CD4-positive, CD25-positive, alpha-beta regulatory T cell (primary cell): ENCODE results near the gene MRPL28. TPM values are rescaled to one million over a fixed set of nuclear protein-coding genes. Genes with fewer than 3 reads are reported as not detected.
"Not testable (repeated sequence)": the region's sequence is repeated elsewhere in the genome, so short reads cannot be mapped to it uniquely, and the experiment has no call there.

Source experiments
- ATAC-seq, 2 donors: fragments of 150-1000 bp; cut with Tn5 transposase; one replicate each; pipeline ENCODE4 v1.10.0; 2021; ENCODE audit warnings: low read depth in 2 of 2, moderate number of reproducible peaks in 2 of 2, moderate library complexity in 1 of 2
- DNase-seq, 3 donors: peaks; one replicate each; pipeline versions ENCODE4 v3.0.0 to v3.0.0-alpha.2; 2012 to 2022; ENCODE audit warnings: mixed read lengths in 1 of 3
- H3K27ac ChIP-seq: one replicate; pipeline ENCODE4 v1.7.0; 2013; ENCODE audit warnings: mild to moderate bottlenecking, low read length; ENCODE audit not compliant: insufficient read depth, poor library complexity, severe bottlenecking
- H3K27me3 ChIP-seq: one replicate; pipeline ENCODE4 v1.7.0; 2013; ENCODE audit warnings: low read length; ENCODE audit not compliant: control insufficient read depth, insufficient read depth
- H3K36me3 ChIP-seq: one replicate; pipeline ENCODE4 v1.7.0; 2013; ENCODE audit warnings: mild to moderate bottlenecking, low read length, moderate library complexity; ENCODE audit not compliant: control insufficient read depth, insufficient read depth
- H3K4me1 ChIP-seq: 2 replicates; pipeline ENCODE4 v1.7.0; 2013; ENCODE audit warnings: mild to moderate bottlenecking, low read length; ENCODE audit not compliant: insufficient read depth, control insufficient read depth, poor library complexity, severe bottlenecking
- H3K4me3 ChIP-seq: one replicate; pipeline ENCODE4 v1.7.0; 2013; ENCODE audit warnings: low read depth, mild to moderate bottlenecking, low read length, moderate library complexity
- H3K9me3 ChIP-seq, 2 experiments: 1 replicate in 1 of 2; 2 replicates in 1 of 2; pipeline ENCODE4 v1.7.0; 2013; ENCODE audit warnings: low read length in 2 of 2, mild to moderate bottlenecking in 1 of 2, moderate library complexity in 1 of 2; ENCODE audit not compliant: control insufficient read depth in 2 of 2
- H3K27ac Mint-ChIP-seq, 3 donors: one replicate each; pipeline ENCODE4 v1.8.0; 2020 to 2022; ENCODE audit warnings: mild to moderate bottlenecking in 3 of 3, mixed read lengths in 3 of 3, moderate library complexity in 2 of 3
- H3K27me3 Mint-ChIP-seq: one replicate; pipeline ENCODE4 v1.8.0; 2022; ENCODE audit warnings: mild to moderate bottlenecking, mixed read lengths
- H3K36me3 Mint-ChIP-seq: one replicate; pipeline ENCODE4 v1.8.0; 2020; ENCODE audit warnings: mixed read lengths
- H3K4me1 Mint-ChIP-seq, 4 donors: one replicate each; pipeline ENCODE4 v1.8.0; 2020 to 2022; ENCODE audit warnings: mixed read lengths in 4 of 4, mild to moderate bottlenecking in 1 of 4
- H3K4me3 Mint-ChIP-seq, 4 donors: one replicate each; pipeline ENCODE4 v1.8.0; 2020 to 2022; ENCODE audit warnings: mild to moderate bottlenecking in 4 of 4, mixed read lengths in 4 of 4, moderate library complexity in 3 of 4
- H3K9me3 Mint-ChIP-seq, 7 donors: one replicate each; pipeline ENCODE4 v1.8.0; 2020 to 2022; ENCODE audit warnings: mixed read lengths in 7 of 7, mild to moderate bottlenecking in 3 of 7, moderate library complexity in 2 of 7
- polyA plus RNA-seq, 4 donors: library from polyadenylated mRNA; unstranded; fragments of 300-500 nt; fragmentation: Illumina TruSeq; gene quantifications; one replicate each; pipeline ENCODE4 v1.2.3, GENCODE V29; 2021
- total RNA-seq: library from RNA; stranded (reverse); gene quantifications from one replicate; pipeline ENCODE4 v1.2.3, GENCODE V29; 2022

MRPL28 gene
- total and polyA plus RNA-seq, 5 donors from 2014 or later, result 37.8 to 109 (median 72.1) TPM

- H3K27ac Mint-ChIP-seq, result peak overlapping the region in 1 of 3 donors; percentile 2
Measured at GRCh38 chr16:341974-342336, 28.4 kb downstream of the MRPL28 start.

GRCh38 chr16:341095-341973, 29.0 kb downstream of the MRPL28 start:
- Mint-ChIP-seq H3K36me3 (peaks cover 21% of the 10 kb centered on the region), H3K4me1 (peaks cover 17 to 74% (median 45%) of the 10 kb centered on the region in 4 donors), H3K4me3 (peak overlapping the region in 2 of 4 donors; percentile 43 to 75)
- not testable (repeated sequence) for H3K9me3 Mint-ChIP-seq, H3K27me3 ChIP-seq, H3K27ac ChIP-seq, H3K9me3 ChIP-seq, DNase-seq, H3K27me3 Mint-ChIP-seq, H3K4me3 ChIP-seq, H3K27ac Mint-ChIP-seq, ATAC-seq
- H3K36me3 ChIP-seq, result peaks cover 25% of the 10 kb centered on the region
- H3K4me1 ChIP-seq, result peaks cover 35% of the 10 kb centered on the region

More at GRCh38 chr16:341974-342336, 28.4 kb downstream of the MRPL28 start:
- not testable (repeated sequence) for ATAC-seq, H3K27me3 ChIP-seq, DNase-seq, H3K9me3 ChIP-seq, H3K27ac ChIP-seq, H3K9me3 Mint-ChIP-seq, H3K27me3 Mint-ChIP-seq, H3K4me3 ChIP-seq
- peaks cover 31% of the 10 kb centered on the region for H3K36me3 ChIP-seq
- Mint-ChIP-seq H3K4me1 (peaks cover 20 to 76% (median 45%) of the 10 kb centered on the region in 4 donors), H3K4me3 (peak overlapping the region in 3 of 4 donors; percentile 6 to 75 (median 43)), H3K36me3 (peaks cover 22% of the 10 kb centered on the region)
- peaks cover 35% of the 10 kb centered on the region for H3K4me1 ChIP-seq

GRCh38 chr16:340370-341091, 29.8 kb downstream of the MRPL28 start:
- Histone ChIP-seq H3K9me3 (no peaks in the 10 kb centered on the region), H3K36me3 (peaks cover 17% of the 10 kb centered on the region), H3K27me3 (no peaks in the 10 kb centered on the region), H3K4me3 (no peak overlapping the region), H3K27ac (no peak overlapping the region), H3K4me1 (peaks cover 29% of the 10 kb centered on the region)
- DNase-seq (no peak), ATAC-seq (no peak)
- H3K36me3 Mint-ChIP-seq, result peaks cover 21% of the 10 kb centered on the region
- H3K4me1 Mint-ChIP-seq, result peaks cover 12 to 74% (median 44%) of the 10 kb centered on the region in 4 donors
- no peaks in the 10 kb centered on the region for H3K27me3 Mint-ChIP-seq
- peak overlapping the region; percentile 26 to 90 (median 79) for H3K27ac Mint-ChIP-seq
- no peaks in the 10 kb centered on the region for H3K9me3 Mint-ChIP-seq
- H3K4me3 Mint-ChIP-seq, result peak overlapping the region in 2 of 4 donors; percentile 74 to 78

- Mint-ChIP-seq H3K27ac (peak overlapping the region; percentile 21 to 90 (median 79)), H3K27me3 (no peaks in the 10 kb centered on the region), H3K4me1 (peaks cover 13 to 74% (median 46%) of the 10 kb centered on the region in 4 donors), H3K4me3 (peak overlapping the region; percentile 67 to 78 (median 76)), H3K36me3 (peaks cover 13% of the 10 kb centered on the region), H3K9me3 (no peaks in the 10 kb centered on the region)
- Histone ChIP-seq H3K27ac (no peak overlapping the region), H3K27me3 (no peaks in the 10 kb centered on the region), H3K4me3 (peak overlapping the region; percentile 41), H3K36me3 (peaks cover 12% of the 10 kb centered on the region), H3K4me1 (peaks cover 29% of the 10 kb centered on the region), H3K9me3 (no peaks in the 10 kb centered on the region)
- ATAC-seq (peak; percentile 53 to 61), DNase-seq (peak in 2 of 3 donors; percentile 18 to 52)
Measured at GRCh38 chr16:339680-340079, 30.7 kb downstream of the MRPL28 start.

GRCh38 chr16:337975-338575, 32.3 kb downstream of the MRPL28 start:
- Mint-ChIP-seq H3K4me3 (peak overlapping the region in 2 of 4 donors; percentile 35 to 43), H3K27me3 (no peaks in the 10 kb centered on the region), H3K9me3 (no peaks in the 10 kb centered on the region), H3K27ac (peak overlapping the region in 1 of 3 donors; percentile 48), H3K36me3 (peaks cover 10% of the 10 kb centered on the region), H3K4me1 (peaks cover 13 to 78% (median 48%) of the 10 kb centered on the region in 4 donors)
- Histone ChIP-seq H3K27ac (no peak overlapping the region), H3K36me3 (peaks cover 6% of the 10 kb centered on the region), H3K9me3 (no peaks in the 10 kb centered on the region), H3K4me1 (peaks cover 32% of the 10 kb centered on the region), H3K27me3 (no peaks in the 10 kb centered on the region), H3K4me3 (no peak overlapping the region)
- no peak for DNase-seq
- no peak for ATAC-seq

GRCh38 chr16:337437-337836, 32.9 kb downstream of the MRPL28 start:
- H3K27me3 ChIP-seq, result no peaks in the 10 kb centered on the region
- H3K27ac ChIP-seq, result no peak overlapping the region
- no peak overlapping the region for H3K4me3 ChIP-seq
- peaks cover 7% of the 10 kb centered on the region for H3K36me3 Mint-ChIP-seq
- ATAC-seq (no peak), DNase-seq (no peak)
- H3K27me3 Mint-ChIP-seq, result no peaks in the 10 kb centered on the region
- H3K4me3 Mint-ChIP-seq, result peak overlapping the region in 1 of 4 donors; percentile 46
- peaks cover 17 to 75% (median 44%) of the 10 kb centered on the region in 4 donors for H3K4me1 Mint-ChIP-seq
- peaks cover 4% of the 10 kb centered on the region for H3K36me3 ChIP-seq
- H3K9me3 Mint-ChIP-seq, result no peaks in the 10 kb centered on the region
- peaks cover 32% of the 10 kb centered on the region for H3K4me1 ChIP-seq
- H3K27ac Mint-ChIP-seq, result no peak overlapping the region
- H3K9me3 ChIP-seq, result no peaks in the 10 kb centered on the region

GRCh38 chr16:336269-336668, 34.1 kb downstream of the MRPL28 start:
- H3K27me3 Mint-ChIP-seq, result no peaks in the 10 kb centered on the region
- ATAC-seq (no peak), DNase-seq (no peak)
- peak overlapping the region in 1 of 3 donors; percentile 31 for H3K27ac Mint-ChIP-seq
- H3K36me3 ChIP-seq, result peaks cover under 1% of the 10 kb centered on the region
- peaks cover 3% of the 10 kb centered on the region for H3K36me3 Mint-ChIP-seq
- H3K4me1 Mint-ChIP-seq, result peaks cover 17 to 73% (median 38%) of the 10 kb centered on the region in 4 donors
- H3K4me1 ChIP-seq, result peaks cover 32% of the 10 kb centered on the region
- no peaks in the 10 kb centered on the region for H3K9me3 Mint-ChIP-seq
- H3K27ac ChIP-seq, result no peak overlapping the region
- H3K27me3 ChIP-seq, result no peaks in the 10 kb centered on the region
- no peak overlapping the region for H3K4me3 ChIP-seq
- no peaks in the 10 kb centered on the region for H3K9me3 ChIP-seq
- H3K4me3 Mint-ChIP-seq, result peak overlapping the region in 1 of 4 donors; percentile 31
